AG04449 (cell line): ENCODE measurements around the gene COX10.
A peak's percentile ranks its signal among the peaks of the same experiment; 100 is the strongest.

ENCODE experiments used
- CTCF ChIA-PET: fragments of 350-600 bp; formaldehyde crosslinking; extraction: SDS; loops from one replicate; lab custom pipeline; 2021; ENCODE audit warnings: antibody characterized with exemption; lab: Yijun Ruan, JAX
- POLR2A ChIA-PET: fragments of 400-600, 350-600 bp; formaldehyde crosslinking; extraction: SDS; loops from one replicate; lab custom pipeline; 2020; ENCODE audit warnings: antibody characterized with exemption, inconsistent platforms; lab: Yijun Ruan, JAX
- DNase-seq: peaks from one replicate; pipeline ENCODE4 v3.0.0-alpha.2; 2010; ENCODE audit warnings: low read depth, low spot score
- H3K4me3 ChIP-seq: 2 replicates; pipeline ENCODE4 v1.5.1; 2011; ENCODE audit warnings: low read depth, mild to moderate bottlenecking, control low read depth, low read length
- CTCF ChIP-seq: IDR thresholded peaks from one replicate; pipeline ENCODE4 v1.5.1; 2011; ENCODE audit warnings: mild to moderate bottlenecking, moderate library complexity, low read length, control low read depth, inconsistent platforms; ENCODE audit not compliant: insufficient read depth; ENCODE audit errors: missing control alignments

COX10 gene

GRCh38 chr17:14202388-14203166, 133.3 kb downstream of the COX10 start:
- no peak overlapping the region for H3K4me3 ChIP-seq
- ChIA-PET POLR2A (no interaction called here), CTCF (interaction anchor here (1.4 kb wide), 1 partner anchor 10 kb away, joined by 8 read pairs; no protein-coding TSS in a partner anchor)
- TF ChIP-seq CTCF: no peak
- DNase-seq: no peak

- CTCF ChIA-PET: interaction anchor here (1.4 kb wide), 1 partner anchor 9 kb away, joined by 8 read pairs; no protein-coding TSS in a partner anchor
- H3K4me3 ChIP-seq: no peak overlapping the region
- peak; percentile 12 for TF ChIP-seq CTCF
- POLR2A ChIA-PET: no interaction called here
- no peak for DNase-seq
These were observed 134.1 kb downstream of the COX10 start for GRCh38 chr17:14203388-14203787.

GRCh38 chr17:14204084-14204483, 134.8 kb downstream of the COX10 start:
- POLR2A ChIA-PET: no interaction called here
- no peak for DNase-seq
- no peak overlapping the region for H3K4me3 ChIP-seq
- no peak for TF ChIP-seq CTCF
- CTCF ChIA-PET: interaction anchor here (1.4 kb wide), 1 partner anchor 9 kb away, joined by 8 read pairs; no protein-coding TSS in a partner anchor

GRCh38 chr17:14204546-14204945, 135.2 kb downstream of the COX10 start:
- ChIA-PET CTCF (no interaction called here), POLR2A (no interaction called here)
- no peak for DNase-seq
- no peak for TF ChIP-seq CTCF
- H3K4me3 ChIP-seq: no peak overlapping the region

GRCh38 chr17:14205380-14205779, 136.1 kb downstream of the COX10 start:
- ChIA-PET CTCF (interaction anchor here (2.2 kb wide), 1 partner anchor 9 kb away, joined by 5 read pairs; no protein-coding TSS in a partner anchor), POLR2A (no interaction called here)
- no peak for TF ChIP-seq CTCF
- DNase-seq: no peak
- no peak overlapping the region for H3K4me3 ChIP-seq

- POLR2A ChIA-PET: no interaction called here
- no peak for DNase-seq
- no peak for TF ChIP-seq CTCF
- CTCF ChIA-PET: interaction anchor here (2.2 kb wide), 1 partner anchor 9 kb away, joined by 5 read pairs; no protein-coding TSS in a partner anchor
- H3K4me3 ChIP-seq: no peak overlapping the region
These were observed 136.7 kb downstream of the COX10 start for GRCh38 chr17:14205992-14206461.
